Mucosa of descending colon (tissue), 3 donors: ENCODE results near the gene PAFAH1B2. TPM values are rescaled to one million over a fixed set of nuclear protein-coding genes. Genes with fewer than 3 reads are reported as not detected.

Experiments used
- ATAC-seq: fragments of 200-7000 bp; cut with Tn5 transposase; one replicate; pipeline ENCODE4 v1.9.1; 2020; ENCODE audit warnings: mild to moderate bottlenecking, moderate library complexity
- DNase-seq, 3 donors: peaks; one replicate each; pipeline ENCODE4 v3.0.0-alpha.2; 2020
- H3K36me3 ChIP-seq: fragments of 200-600 bp; one replicate; pipeline ENCODE4 v1.8.0; 2021; ENCODE audit warnings: low read depth, mild to moderate bottlenecking
- H3K4me1 ChIP-seq: fragments of 200-600 bp; one replicate; pipeline ENCODE4 v1.8.0; 2021; ENCODE audit warnings: low read depth, mild to moderate bottlenecking
- H3K4me3 ChIP-seq: fragments of 200-600 bp; one replicate; pipeline ENCODE4 v1.8.0; 2021; ENCODE audit warnings: mild to moderate bottlenecking
- H3K9me3 ChIP-seq: fragments of 200-600 bp; one replicate; pipeline ENCODE4 v1.8.0; 2021; ENCODE audit warnings: mild to moderate bottlenecking
- intact Hi-C, 2 donors: fragments of 100-400 bp; cut with DNase I in 1 of 2; cut with micrococcal nuclease in 1 of 2; formaldehyde crosslinking; loops; one replicate each; pipeline versions ENCODE4 v1.11.0 to v1.11.1; 2022; cut with DNase I, micrococcal nuclease
- total RNA-seq, 3 donors: library from RNA; stranded (reverse); fragmentation: NEBNext Ultra II Directional in 2 of 3; extraction: Animal tissue kit (Norgen Biotek cat#: 25700) in 2 of 3; gene quantifications; one replicate each; pipeline versions ENCODE4 v1.2.1 to v1.2.4, GENCODE V29; 2021 to 2023
- TF ChIP-seq, protein P1 (sequence below): fragments of 200-600 bp; IDR thresholded peaks from one replicate; pipeline ENCODE4 v1.8.0; 2022; ENCODE audit warnings: antibody characterized with exemption, mild to moderate bottlenecking
- donor health status: DM: no; HTN: no; CAD: no; lungs with moderate emphysema.
- donor health status: DM: no; HTN: no; CAD: no.
- donor health status: DM: no; HTN: yes; CAD: no.

Gene PAFAH1B2
- total RNA-seq, 3 donors from 2014 or later, result 67.9 to 72.7 (median 71.9) TPM

GRCh38 chr11:117186431-117186761 is 42.3 kb downstream of the PAFAH1B2 start:
- peaks cover 8% of the 10 kb centered on the region for H3K4me1 ChIP-seq
- no peak overlapping the region for H3K4me3 ChIP-seq
- DNase-seq (peak in 1 of 3 donors; percentile 31), ATAC-seq (no peak)
- TF ChIP-seq, protein P1, sequence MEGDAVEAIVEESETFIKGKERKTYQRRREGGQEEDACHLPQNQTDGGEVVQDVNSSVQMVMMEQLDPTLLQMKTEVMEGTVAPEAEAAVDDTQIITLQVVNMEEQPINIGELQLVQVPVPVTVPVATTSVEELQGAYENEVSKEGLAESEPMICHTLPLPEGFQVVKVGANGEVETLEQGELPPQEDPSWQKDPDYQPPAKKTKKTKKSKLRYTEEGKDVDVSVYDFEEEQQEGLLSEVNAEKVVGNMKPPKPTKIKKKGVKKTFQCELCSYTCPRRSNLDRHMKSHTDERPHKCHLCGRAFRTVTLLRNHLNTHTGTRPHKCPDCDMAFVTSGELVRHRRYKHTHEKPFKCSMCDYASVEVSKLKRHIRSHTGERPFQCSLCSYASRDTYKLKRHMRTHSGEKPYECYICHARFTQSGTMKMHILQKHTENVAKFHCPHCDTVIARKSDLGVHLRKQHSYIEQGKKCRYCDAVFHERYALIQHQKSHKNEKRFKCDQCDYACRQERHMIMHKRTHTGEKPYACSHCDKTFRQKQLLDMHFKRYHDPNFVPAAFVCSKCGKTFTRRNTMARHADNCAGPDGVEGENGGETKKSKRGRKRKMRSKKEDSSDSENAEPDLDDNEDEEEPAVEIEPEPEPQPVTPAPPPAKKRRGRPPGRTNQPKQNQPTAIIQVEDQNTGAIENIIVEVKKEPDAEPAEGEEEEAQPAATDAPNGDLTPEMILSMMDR, result no peak
- intact Hi-C loops, result no loop called here
- H3K36me3 ChIP-seq, result peaks cover 7% of the 10 kb centered on the region
- no peaks in the 10 kb centered on the region for H3K9me3 ChIP-seq

- Histone ChIP-seq H3K4me1 (peaks cover 4% of the 10 kb centered on the region), H3K9me3 (no peaks in the 10 kb centered on the region), H3K4me3 (no peak overlapping the region), H3K36me3 (peaks cover 7% of the 10 kb centered on the region)
- TF ChIP-seq, protein P1, result no peak
- ATAC-seq (no peak), DNase-seq (peak in 2 of 3 donors; percentile 40 to 43)
- intact Hi-C loops, result no loop called here
These were observed 42.9 kb downstream of the PAFAH1B2 start for GRCh38 chr11:117187007-117187406.

DNA sequence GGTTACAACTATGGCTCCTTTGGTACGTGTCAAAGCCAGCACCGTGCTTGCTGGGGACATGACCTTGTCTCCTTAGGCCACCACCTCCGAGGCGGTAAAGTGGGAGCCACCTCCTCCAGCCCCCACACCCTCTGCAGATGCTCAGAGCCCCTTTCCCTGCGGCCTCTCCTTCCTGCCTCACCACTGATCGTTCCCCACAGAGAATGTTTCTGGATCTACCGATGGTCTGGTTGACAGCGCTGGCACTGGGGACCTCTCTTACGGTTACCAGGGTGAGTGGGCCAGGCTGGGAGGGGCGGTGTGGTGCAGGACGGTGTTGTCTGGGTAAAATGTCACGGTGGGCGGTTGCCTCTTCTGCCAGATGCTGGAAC is 43.3 kb downstream of the PAFAH1B2 start:
- intact Hi-C loops, result no loop called here
- DNase-seq (peak in 1 of 3 donors; percentile 23), ATAC-seq (no peak)
- Histone ChIP-seq H3K4me3 (no peak overlapping the region), H3K9me3 (no peaks in the 10 kb centered on the region), H3K4me1 (peaks cover 4% of the 10 kb centered on the region), H3K36me3 (peaks cover 7% of the 10 kb centered on the region)
- TF ChIP-seq, protein P1, result no peak

DNA sequence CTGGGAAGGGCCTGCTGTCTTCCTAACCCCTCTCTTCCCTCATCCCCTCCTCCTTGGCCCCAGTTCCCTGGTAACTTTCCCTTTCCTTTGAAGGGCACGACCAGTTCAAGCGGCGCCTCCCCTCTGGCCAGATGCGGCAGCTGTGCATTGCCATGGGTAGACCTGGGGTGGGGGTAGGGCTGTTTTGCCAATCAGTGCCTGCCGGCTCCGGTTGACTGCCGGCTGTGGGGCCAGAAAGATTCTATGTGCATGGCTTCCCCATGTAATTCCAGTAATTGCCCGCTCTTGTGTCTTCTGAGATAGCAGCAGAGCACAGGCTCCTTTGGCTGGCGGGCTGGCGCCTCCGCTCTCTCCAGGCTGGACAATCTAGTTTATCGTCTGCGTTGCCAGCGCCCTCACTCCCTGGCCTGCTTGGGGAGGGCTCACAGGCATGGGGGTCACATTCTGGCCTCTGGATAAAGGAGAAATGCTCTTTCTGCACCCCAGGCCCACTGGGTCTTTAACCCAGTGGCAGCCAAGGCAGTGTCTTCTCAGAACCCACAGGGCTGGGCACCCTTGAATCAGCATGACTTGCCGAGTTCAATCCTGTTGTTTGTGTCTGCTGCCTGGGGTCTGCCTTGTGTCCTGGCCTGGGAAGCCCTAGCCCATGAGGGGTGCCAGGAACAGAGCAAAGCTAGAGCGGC is 43.9 kb downstream of the PAFAH1B2 start:
- Histone ChIP-seq H3K9me3 (no peaks in the 10 kb centered on the region), H3K36me3 (peaks cover 7% of the 10 kb centered on the region), H3K4me1 (peaks cover 4% of the 10 kb centered on the region), H3K4me3 (no peak overlapping the region)
- TF ChIP-seq, protein P1, result no peak
- peak in 2 of 3 donors; percentile 19 to 34 for DNase-seq
- no peak for ATAC-seq
- intact Hi-C loops, result no loop called here

GRCh38 chr11:117188620-117189081 is 44.6 kb downstream of the PAFAH1B2 start:
- H3K36me3 ChIP-seq, result peaks cover 7% of the 10 kb centered on the region
- no peak for ATAC-seq
- intact Hi-C loops, result no loop called here
- DNase-seq, result peak in 2 of 3 donors; percentile 39 to 62
- TF ChIP-seq, protein P1, result no peak
- H3K4me3 ChIP-seq, result no peak overlapping the region
- no peaks in the 10 kb centered on the region for H3K4me1 ChIP-seq
- no peaks in the 10 kb centered on the region for H3K9me3 ChIP-seq
